ENCODE data around the gene TFAM.
A peak's percentile ranks its signal among the peaks of the same experiment; 100 is the strongest.

Gene TFAM

DNA sequence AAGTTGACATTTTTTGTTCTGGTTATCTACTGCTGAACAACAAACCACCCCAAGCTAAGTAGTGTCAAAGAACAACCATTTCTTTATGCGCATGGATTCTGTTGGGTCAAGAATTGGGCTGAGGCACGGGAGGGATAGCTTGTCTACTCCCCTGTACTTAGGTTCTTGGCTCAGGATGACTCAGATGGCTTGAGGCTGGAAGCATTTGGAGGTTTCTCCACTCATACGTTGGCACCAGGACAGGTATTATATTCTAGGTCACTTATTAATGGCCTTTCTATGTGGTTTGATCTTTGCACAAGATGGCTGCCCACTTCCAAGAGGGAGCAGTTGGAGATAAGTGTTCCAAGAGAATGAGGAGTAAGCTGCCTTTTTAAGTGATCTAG lies 11.8 kb upstream of the TFAM start:
- no peaks in the 10 kb centered on the region for H3K9me3 ChIP-seq (ENCODE audit: insufficient read depth, low read length)
- H3K4me1 ChIP-seq (ENCODE audit: insufficient read depth, insufficient read length), result no peaks in the 10 kb centered on the region
- H3K36me3 ChIP-seq (ENCODE audit: insufficient read depth, insufficient read length, low read length), result no peaks in the 10 kb centered on the region
- DNase-seq (ENCODE audit: low read depth, low spot score), result no peak
- TF ChIP-seq ZNF274 (IDR thresholded peaks at IDR 0.05; ENCODE audit: low read depth, low read length) (no peak), YY1 (IDR thresholded peaks at IDR 0.05; ENCODE audit: insufficient read depth, insufficient read length) (no peak), SUZ12 (IDR thresholded peaks at IDR 0.05; ENCODE audit: extremely low read depth, insufficient read depth, insufficient read length) (no peak)
- H3K9ac ChIP-seq (ENCODE audit: insufficient read length, low read depth), result no peak overlapping the region
- H3K4me3 ChIP-seq (ENCODE audit: insufficient read length, low read depth), result no peak overlapping the region
- no peaks in the 10 kb centered on the region for H3K27me3 ChIP-seq (ENCODE audit: insufficient read depth, insufficient read length)

DNA sequence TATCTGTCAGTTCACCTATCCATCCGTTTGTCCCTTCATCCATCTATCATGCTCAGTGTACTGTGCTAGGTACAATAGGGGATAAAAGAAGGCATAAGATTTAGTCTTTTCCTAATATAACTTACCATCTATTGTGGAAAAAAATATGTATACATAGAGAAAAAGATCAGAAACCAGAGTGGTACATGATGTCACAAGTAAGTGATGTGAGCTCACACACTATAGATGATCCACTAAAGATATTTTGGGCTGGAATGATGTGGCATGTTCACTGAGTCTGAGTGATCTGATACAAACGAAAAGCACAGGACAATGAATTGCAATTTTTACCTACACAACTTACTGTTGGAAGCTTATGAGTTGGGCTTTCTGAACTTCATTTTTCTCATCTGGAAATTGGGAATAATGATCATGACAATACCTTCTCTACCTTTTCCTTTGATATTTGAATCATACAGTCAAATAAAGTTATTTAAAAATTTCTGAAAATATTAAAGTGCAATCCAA lies 2.7 kb upstream of the TFAM start:
- Histone ChIP-seq H3K9ac (ENCODE audit: insufficient read length, low read depth) (no peak overlapping the region), H3K4me3 (ENCODE audit: insufficient read length, low read depth) (no peak overlapping the region), H3K4me1 (ENCODE audit: insufficient read depth, insufficient read length) (no peaks in the 10 kb centered on the region), H3K36me3 (ENCODE audit: insufficient read depth, insufficient read length, low read length) (peaks cover 9% of the 10 kb centered on the region), H3K27me3 (ENCODE audit: insufficient read depth, insufficient read length) (no peaks in the 10 kb centered on the region), H3K9me3 (ENCODE audit: insufficient read depth, low read length) (no peaks in the 10 kb centered on the region)
- DNase-seq (ENCODE audit: low read depth, low spot score), result no peak
- TF ChIP-seq ZNF274 (IDR thresholded peaks at IDR 0.05; ENCODE audit: low read depth, low read length) (no peak), SUZ12 (IDR thresholded peaks at IDR 0.05; ENCODE audit: extremely low read depth, insufficient read depth, insufficient read length) (no peak), YY1 (IDR thresholded peaks at IDR 0.05; ENCODE audit: insufficient read depth, insufficient read length) (no peak)

DNA sequence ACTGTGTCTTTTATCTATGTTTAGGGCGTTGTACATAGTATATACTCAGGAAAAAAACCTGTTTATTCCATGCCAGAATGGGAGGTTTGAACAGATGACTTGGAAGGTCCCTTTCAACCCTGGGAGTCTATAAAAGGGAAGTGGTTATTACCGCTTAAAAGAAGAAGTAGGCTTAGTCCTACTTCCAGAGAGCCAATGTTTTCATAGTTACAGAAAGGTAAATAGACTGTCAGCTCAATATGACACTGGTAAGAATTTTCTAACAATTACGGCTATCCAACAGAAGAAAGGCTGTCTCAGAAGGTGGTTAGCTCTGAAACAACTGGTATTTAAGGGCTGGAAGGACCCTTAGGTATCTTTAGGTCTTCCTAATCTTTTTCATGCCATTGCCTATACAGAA lies 1.1 kb upstream of the TFAM start:
- Histone ChIP-seq H3K4me3 (ENCODE audit: insufficient read length, low read depth) (no peak overlapping the region), H3K27me3 (ENCODE audit: insufficient read depth, insufficient read length) (no peaks in the 10 kb centered on the region), H3K9me3 (ENCODE audit: insufficient read depth, low read length) (no peaks in the 10 kb centered on the region), H3K4me1 (ENCODE audit: insufficient read depth, insufficient read length) (no peaks in the 10 kb centered on the region), H3K36me3 (ENCODE audit: insufficient read depth, insufficient read length, low read length) (peaks cover 24% of the 10 kb centered on the region), H3K9ac (ENCODE audit: insufficient read length, low read depth) (peak overlapping the region; percentile 81)
- TF ChIP-seq YY1 (IDR thresholded peaks at IDR 0.05; ENCODE audit: insufficient read depth, insufficient read length), result no peak
- TF ChIP-seq SUZ12 (IDR thresholded peaks at IDR 0.05; ENCODE audit: extremely low read depth, insufficient read depth, insufficient read length), result no peak
- TF ChIP-seq ZNF274 (IDR thresholded peaks at IDR 0.05; ENCODE audit: low read depth, low read length), result no peak
- no peak for DNase-seq (ENCODE audit: low read depth, low spot score)

DNA sequence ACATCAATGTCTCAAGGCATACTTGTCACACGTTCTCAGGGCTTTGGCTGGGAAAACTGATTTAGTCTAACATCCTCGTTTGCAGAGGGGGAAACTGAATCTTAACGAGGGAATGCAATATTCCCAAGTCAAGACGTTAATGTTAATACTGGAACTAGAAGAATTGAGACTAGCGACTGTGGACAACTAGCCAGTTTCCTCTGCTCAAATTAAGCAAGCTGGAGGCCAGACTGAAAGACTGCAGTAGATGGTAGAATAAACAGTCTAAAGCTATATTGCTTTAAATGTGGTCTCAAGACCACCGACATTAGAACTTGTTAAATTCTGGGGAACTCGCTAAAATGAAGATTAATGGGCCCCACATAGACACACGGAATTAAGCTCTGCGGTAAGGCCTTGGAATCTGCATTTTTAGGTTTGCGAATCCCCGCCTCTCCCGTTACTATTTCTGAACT lies 639 bp upstream of the TFAM start:
- peaks cover 29% of the 10 kb centered on the region for H3K36me3 ChIP-seq (ENCODE audit: insufficient read depth, insufficient read length, low read length)
- H3K9ac ChIP-seq (ENCODE audit: insufficient read length, low read depth), result peak overlapping the region; percentile 81
- no peak for TF ChIP-seq SUZ12 (IDR thresholded peaks at IDR 0.05; ENCODE audit: extremely low read depth, insufficient read depth, insufficient read length)
- TF ChIP-seq YY1 (IDR thresholded peaks at IDR 0.05; ENCODE audit: insufficient read depth, insufficient read length), result no peak
- TF ChIP-seq ZNF274 (IDR thresholded peaks at IDR 0.05; ENCODE audit: low read depth, low read length), result no peak
- no peaks in the 10 kb centered on the region for H3K4me1 ChIP-seq (ENCODE audit: insufficient read depth, insufficient read length)
- H3K27me3 ChIP-seq (ENCODE audit: insufficient read depth, insufficient read length), result no peaks in the 10 kb centered on the region
- H3K4me3 ChIP-seq (ENCODE audit: insufficient read length, low read depth), result peak overlapping the region; percentile 98
- no peaks in the 10 kb centered on the region for H3K9me3 ChIP-seq (ENCODE audit: insufficient read depth, low read length)
- no peak for DNase-seq (ENCODE audit: low read depth, low spot score)

DNA sequence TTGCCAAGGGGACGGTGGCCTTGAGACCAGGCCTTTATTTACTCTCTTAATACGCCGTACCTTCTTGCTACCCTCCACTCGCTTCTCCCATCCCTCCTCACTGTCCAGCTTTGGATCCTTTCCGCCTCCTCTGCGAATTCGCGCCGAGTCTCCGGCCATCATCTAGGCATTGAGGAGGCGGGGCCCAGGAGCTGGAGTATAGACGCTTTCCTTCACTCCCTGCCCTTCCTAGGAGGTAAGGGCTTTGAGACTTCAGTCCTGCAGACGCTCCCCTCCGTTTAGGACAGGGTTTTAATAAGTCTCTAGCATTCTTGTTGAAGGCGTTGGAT lies 538 bp downstream of the TFAM start:
- Histone ChIP-seq H3K9ac (ENCODE audit: insufficient read length, low read depth) (peak overlapping the region; percentile 97), H3K4me3 (ENCODE audit: insufficient read length, low read depth) (peak overlapping the region; percentile 98), H3K4me1 (ENCODE audit: insufficient read depth, insufficient read length) (no peaks in the 10 kb centered on the region), H3K9me3 (ENCODE audit: insufficient read depth, low read length) (no peaks in the 10 kb centered on the region), H3K27me3 (ENCODE audit: insufficient read depth, insufficient read length) (no peaks in the 10 kb centered on the region), H3K36me3 (ENCODE audit: insufficient read depth, insufficient read length, low read length) (peaks cover 41% of the 10 kb centered on the region)
- TF ChIP-seq ZNF274 (IDR thresholded peaks at IDR 0.05; ENCODE audit: low read depth, low read length) (no peak), SUZ12 (IDR thresholded peaks at IDR 0.05; ENCODE audit: extremely low read depth, insufficient read depth, insufficient read length) (no peak), YY1 (IDR thresholded peaks at IDR 0.05; ENCODE audit: insufficient read depth, insufficient read length) (no peak)
- no peak for DNase-seq (ENCODE audit: low read depth, low spot score)

DNA sequence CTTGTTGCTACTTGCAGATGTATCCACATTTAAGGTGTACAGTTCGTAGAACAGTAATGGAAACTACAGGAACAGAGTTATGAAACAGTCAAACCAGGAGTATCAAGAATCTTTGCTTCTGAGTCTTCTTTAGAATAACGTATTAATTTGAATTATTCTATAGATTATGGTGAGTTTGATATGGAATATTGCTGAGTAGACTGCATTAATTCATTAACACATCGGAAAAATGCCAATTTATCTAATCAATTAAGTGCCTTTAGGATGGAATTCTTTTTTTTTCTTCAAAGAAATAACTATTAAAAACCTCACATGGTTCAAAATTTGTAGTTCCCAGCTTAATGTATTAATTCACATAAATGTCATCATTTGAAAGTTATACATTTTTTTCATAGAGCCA lies 3.8 kb downstream of the TFAM start:
- no peaks in the 10 kb centered on the region for H3K4me1 ChIP-seq (ENCODE audit: insufficient read depth, insufficient read length)
- no peak overlapping the region for H3K4me3 ChIP-seq (ENCODE audit: insufficient read length, low read depth)
- H3K36me3 ChIP-seq (ENCODE audit: insufficient read depth, insufficient read length, low read length), result peaks cover 61% of the 10 kb centered on the region
- H3K9me3 ChIP-seq (ENCODE audit: insufficient read depth, low read length), result no peaks in the 10 kb centered on the region
- DNase-seq (ENCODE audit: low read depth, low spot score), result no peak
- H3K9ac ChIP-seq (ENCODE audit: insufficient read length, low read depth), result no peak overlapping the region
- TF ChIP-seq YY1 (IDR thresholded peaks at IDR 0.05; ENCODE audit: insufficient read depth, insufficient read length) (no peak), ZNF274 (IDR thresholded peaks at IDR 0.05; ENCODE audit: low read depth, low read length) (no peak), SUZ12 (IDR thresholded peaks at IDR 0.05; ENCODE audit: extremely low read depth, insufficient read depth, insufficient read length) (no peak)
- no peaks in the 10 kb centered on the region for H3K27me3 ChIP-seq (ENCODE audit: insufficient read depth, insufficient read length)

DNA sequence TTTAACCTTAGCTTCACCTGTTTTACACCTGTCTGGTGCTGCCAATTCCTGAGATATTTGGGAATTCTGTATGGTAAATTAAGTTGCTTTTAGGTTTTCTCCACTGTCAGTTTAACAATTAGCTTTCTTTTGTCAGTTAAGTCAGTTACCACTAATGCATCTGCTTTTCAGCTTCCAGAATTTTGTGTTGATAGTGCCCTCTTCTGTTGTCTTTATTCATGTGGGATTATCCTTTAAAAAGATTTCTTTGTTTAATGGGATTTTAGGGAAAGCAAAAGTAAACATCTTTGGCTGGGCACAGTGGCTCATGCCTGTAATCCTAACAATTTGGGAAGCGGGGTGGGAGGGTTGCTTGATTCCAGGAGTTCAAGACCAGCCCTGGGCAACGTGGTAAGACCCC lies 8.1 kb downstream of the TFAM start:
- Histone ChIP-seq H3K4me1 (ENCODE audit: insufficient read depth, insufficient read length) (no peaks in the 10 kb centered on the region), H3K4me3 (ENCODE audit: insufficient read length, low read depth) (no peak overlapping the region), H3K9ac (ENCODE audit: insufficient read length, low read depth) (no peak overlapping the region), H3K27me3 (ENCODE audit: insufficient read depth, insufficient read length) (no peaks in the 10 kb centered on the region), H3K9me3 (ENCODE audit: insufficient read depth, low read length) (no peaks in the 10 kb centered on the region), H3K36me3 (ENCODE audit: insufficient read depth, insufficient read length, low read length) (peaks cover 87% of the 10 kb centered on the region)
- no peak for TF ChIP-seq YY1 (IDR thresholded peaks at IDR 0.05; ENCODE audit: insufficient read depth, insufficient read length)
- no peak for TF ChIP-seq SUZ12 (IDR thresholded peaks at IDR 0.05; ENCODE audit: extremely low read depth, insufficient read depth, insufficient read length)
- no peak for TF ChIP-seq ZNF274 (IDR thresholded peaks at IDR 0.05; ENCODE audit: low read depth, low read length)
- DNase-seq (ENCODE audit: low read depth, low spot score), result no peak

Measured in NT2/D1 (cell line).